ENCODE measurements around the gene SSH3.

The SSH3 gene

DNA sequence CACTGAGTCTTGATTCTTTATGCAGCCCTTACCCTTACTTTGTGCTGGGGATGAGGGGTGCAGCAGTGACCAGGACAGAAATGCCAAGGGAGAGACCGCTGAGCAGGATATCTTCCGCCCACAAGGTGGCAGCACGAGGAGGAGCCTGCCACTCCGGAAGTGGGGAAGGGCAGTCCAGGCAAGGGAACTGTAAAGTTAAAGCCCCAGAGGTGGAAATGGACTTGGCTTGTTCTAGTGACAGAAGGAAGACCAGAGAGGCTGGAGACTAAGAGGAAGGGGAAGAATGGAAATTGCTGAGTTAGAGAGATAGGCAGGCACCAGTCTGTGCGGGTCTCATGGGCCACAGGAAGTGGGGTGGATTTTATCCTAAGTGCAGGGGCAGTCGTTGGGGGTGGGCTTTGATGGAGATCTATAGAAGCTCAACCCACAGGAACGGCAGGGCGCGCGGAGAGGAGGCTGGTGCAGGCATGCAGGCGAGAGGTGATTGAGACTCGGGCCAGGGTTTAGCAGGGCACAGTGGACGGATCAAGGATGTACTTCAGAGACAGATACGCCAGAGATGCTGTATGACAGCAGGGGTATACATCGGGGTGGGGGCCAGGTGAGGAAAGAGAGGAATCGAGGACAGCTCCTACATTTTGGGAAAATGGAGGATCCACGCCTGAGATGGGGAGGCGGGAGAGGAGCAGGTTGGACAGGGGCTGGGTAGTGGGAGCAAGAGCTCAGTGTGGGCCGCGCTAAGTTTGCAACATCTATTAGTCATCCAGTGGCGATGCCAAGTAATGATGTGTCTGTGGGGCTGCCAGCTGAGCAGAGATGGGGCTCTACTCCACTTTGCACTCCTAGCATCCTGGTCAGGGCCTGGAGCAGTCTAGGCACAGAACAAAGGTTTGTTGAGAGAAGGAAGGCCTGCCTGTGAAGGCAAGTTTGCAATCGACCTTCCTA lies 40.3 kb upstream of the SSH3 start:
- Histone ChIP-seq H3K9ac (ENCODE audit: low read length) (peak overlapping the region; percentile 19), H3K79me2 (ENCODE audit: insufficient read depth, low read length) (peaks cover 12% of the 10 kb centered on the region), H3K36me3 (ENCODE audit: low read length) (no peaks in the 10 kb centered on the region), H3K9me3 (ENCODE audit: insufficient read depth, low read length) (no peaks in the 10 kb centered on the region), H3K4me2 (ENCODE audit: low read depth, low read length, poor library complexity, severe bottlenecking) (peak overlapping the region; percentile 44), H3K27me3 (ENCODE audit: low read length) (no peaks in the 10 kb centered on the region), H4K20me1 (ENCODE audit: low read depth, low read length) (no peaks in the 10 kb centered on the region), H3K9me2 (replicated peaks; ENCODE audit: insufficient read depth, low read length) (no peaks in the 10 kb centered on the region), H3K27ac (ENCODE audit: low read depth, low read length) (no peak overlapping the region), H2AFZ (ENCODE audit: low read depth, low read length, severe bottlenecking) (peak overlapping the region; percentile 72), H3K4me3 (ENCODE audit: insufficient read depth, low read length, poor library complexity, severe bottlenecking) (no peak overlapping the region), H3F3A (ENCODE audit: insufficient read depth) (peaks cover 10% of the 10 kb centered on the region)
- no peak for TF ChIP-seq EZH2phosphoT487 (conservative IDR thresholded peaks at IDR 0.05; ENCODE audit: low read length)
- TF ChIP-seq, protein P1, sequence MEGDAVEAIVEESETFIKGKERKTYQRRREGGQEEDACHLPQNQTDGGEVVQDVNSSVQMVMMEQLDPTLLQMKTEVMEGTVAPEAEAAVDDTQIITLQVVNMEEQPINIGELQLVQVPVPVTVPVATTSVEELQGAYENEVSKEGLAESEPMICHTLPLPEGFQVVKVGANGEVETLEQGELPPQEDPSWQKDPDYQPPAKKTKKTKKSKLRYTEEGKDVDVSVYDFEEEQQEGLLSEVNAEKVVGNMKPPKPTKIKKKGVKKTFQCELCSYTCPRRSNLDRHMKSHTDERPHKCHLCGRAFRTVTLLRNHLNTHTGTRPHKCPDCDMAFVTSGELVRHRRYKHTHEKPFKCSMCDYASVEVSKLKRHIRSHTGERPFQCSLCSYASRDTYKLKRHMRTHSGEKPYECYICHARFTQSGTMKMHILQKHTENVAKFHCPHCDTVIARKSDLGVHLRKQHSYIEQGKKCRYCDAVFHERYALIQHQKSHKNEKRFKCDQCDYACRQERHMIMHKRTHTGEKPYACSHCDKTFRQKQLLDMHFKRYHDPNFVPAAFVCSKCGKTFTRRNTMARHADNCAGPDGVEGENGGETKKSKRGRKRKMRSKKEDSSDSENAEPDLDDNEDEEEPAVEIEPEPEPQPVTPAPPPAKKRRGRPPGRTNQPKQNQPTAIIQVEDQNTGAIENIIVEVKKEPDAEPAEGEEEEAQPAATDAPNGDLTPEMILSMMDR (IDR thresholded peaks at IDR 0.05; ENCODE audit: insufficient read depth, low read length, poor library complexity, severe bottlenecking), result peak; percentile 96

DNA sequence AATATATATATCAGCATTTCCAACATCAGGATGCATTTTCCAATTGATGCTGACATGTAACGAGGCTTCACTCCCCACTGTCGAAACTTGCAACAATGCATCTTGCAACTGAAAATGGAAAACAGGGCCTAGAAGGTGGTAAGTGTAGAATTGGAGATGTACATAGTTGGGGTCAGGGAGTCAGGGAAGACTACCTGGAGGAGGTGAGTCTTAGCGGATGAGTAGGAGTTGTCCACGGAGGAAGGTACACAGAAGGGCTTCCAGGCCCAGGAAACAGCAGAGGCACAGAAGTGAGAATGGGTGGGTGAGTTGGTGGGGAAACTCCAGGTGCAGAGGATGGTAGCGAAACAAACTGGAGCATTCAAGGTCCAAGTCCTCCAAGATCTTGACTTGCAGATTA lies 39.1 kb upstream of the SSH3 start:
- Histone ChIP-seq H3K27me3 (ENCODE audit: low read length) (no peaks in the 10 kb centered on the region), H3K27ac (ENCODE audit: low read depth, low read length) (no peak overlapping the region), H2AFZ (ENCODE audit: low read depth, low read length, severe bottlenecking) (no peak overlapping the region), H3F3A (ENCODE audit: insufficient read depth) (peaks cover 18% of the 10 kb centered on the region), H3K9me2 (replicated peaks; ENCODE audit: insufficient read depth, low read length) (no peaks in the 10 kb centered on the region), H3K9me3 (ENCODE audit: insufficient read depth, low read length) (no peaks in the 10 kb centered on the region), H3K36me3 (ENCODE audit: low read length) (no peaks in the 10 kb centered on the region), H3K4me3 (ENCODE audit: insufficient read depth, low read length, poor library complexity, severe bottlenecking) (no peak overlapping the region), H3K4me2 (ENCODE audit: low read depth, low read length, poor library complexity, severe bottlenecking) (no peak overlapping the region), H3K9ac (ENCODE audit: low read length) (no peak overlapping the region), H4K20me1 (ENCODE audit: low read depth, low read length) (no peaks in the 10 kb centered on the region), H3K79me2 (ENCODE audit: insufficient read depth, low read length) (peaks cover 25% of the 10 kb centered on the region)
- TF ChIP-seq, protein P1 (IDR thresholded peaks at IDR 0.05; ENCODE audit: insufficient read depth, low read length, poor library complexity, severe bottlenecking), result no peak
- no peak for TF ChIP-seq EZH2phosphoT487 (conservative IDR thresholded peaks at IDR 0.05; ENCODE audit: low read length)

DNA sequence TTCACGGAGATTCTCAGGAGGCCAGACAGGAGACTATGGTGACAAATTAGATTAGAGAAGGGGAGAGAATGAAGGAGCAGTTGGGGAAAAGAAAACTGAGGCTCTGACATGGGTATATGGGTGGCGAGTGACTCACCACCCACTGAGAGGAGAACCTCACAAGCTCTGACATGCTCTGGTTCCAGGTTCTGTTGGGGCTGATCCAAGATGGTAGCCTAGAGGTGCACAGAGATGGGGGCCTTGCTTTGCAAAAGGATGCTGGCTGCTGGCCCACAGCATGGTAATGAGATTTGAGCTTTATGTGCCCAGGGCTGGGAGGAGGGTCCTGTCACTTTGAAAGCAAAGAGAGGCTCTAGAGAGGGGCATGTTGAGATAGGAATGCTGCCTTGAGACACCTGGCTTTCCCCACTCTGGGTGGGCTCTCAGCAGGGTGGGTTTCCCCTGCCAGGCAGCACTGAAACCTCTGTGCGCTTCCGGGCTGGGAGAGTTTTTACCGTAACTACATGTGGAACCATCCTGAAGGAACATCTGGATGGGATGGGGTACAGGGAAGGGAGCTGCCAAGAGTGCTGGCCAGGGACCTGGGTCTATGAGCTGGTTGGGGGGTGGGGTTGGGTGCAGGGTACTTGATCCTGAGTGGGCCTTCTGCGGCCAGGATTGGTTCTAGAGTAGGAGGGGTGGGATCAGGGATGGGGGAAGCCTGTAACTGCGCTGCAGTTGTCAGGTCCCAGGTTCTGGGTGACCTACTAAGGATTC lies 38.3 kb upstream of the SSH3 start:
- H3K4me3 ChIP-seq (ENCODE audit: insufficient read depth, low read length, poor library complexity, severe bottlenecking), result no peak overlapping the region
- H3K27ac ChIP-seq (ENCODE audit: low read depth, low read length), result no peak overlapping the region
- TF ChIP-seq EZH2phosphoT487 (conservative IDR thresholded peaks at IDR 0.05; ENCODE audit: low read length), result no peak
- TF ChIP-seq, protein P1 (IDR thresholded peaks at IDR 0.05; ENCODE audit: insufficient read depth, low read length, poor library complexity, severe bottlenecking), result no peak
- H3K9me3 ChIP-seq (ENCODE audit: insufficient read depth, low read length), result no peaks in the 10 kb centered on the region
- no peak overlapping the region for H3K9ac ChIP-seq (ENCODE audit: low read length)
- no peak overlapping the region for H3K4me2 ChIP-seq (ENCODE audit: low read depth, low read length, poor library complexity, severe bottlenecking)
- H3F3A ChIP-seq (ENCODE audit: insufficient read depth), result peaks cover 19% of the 10 kb centered on the region
- peaks cover 33% of the 10 kb centered on the region for H3K79me2 ChIP-seq (ENCODE audit: insufficient read depth, low read length)
- H3K9me2 ChIP-seq (replicated peaks; ENCODE audit: insufficient read depth, low read length), result no peaks in the 10 kb centered on the region
- H4K20me1 ChIP-seq (ENCODE audit: low read depth, low read length), result no peaks in the 10 kb centered on the region
- H2AFZ ChIP-seq (ENCODE audit: low read depth, low read length, severe bottlenecking), result no peak overlapping the region
- H3K36me3 ChIP-seq (ENCODE audit: low read length), result no peaks in the 10 kb centered on the region
- H3K27me3 ChIP-seq (ENCODE audit: low read length), result no peaks in the 10 kb centered on the region

Data from SU-DHL-6 (cell line).